Muscle of leg (tissue), 16 donors: Measurements from ENCODE around the gene LKAAEAR1. TPM values are rescaled to one million over a fixed set of nuclear protein-coding genes. Genes with fewer than 3 reads are reported as not detected.
A peak's percentile ranks its signal among the peaks of the same experiment; 100 is the strongest.
"Not testable (repeated sequence)": the region's sequence is repeated elsewhere in the genome, so short reads cannot be mapped to it uniquely, and the experiment has no call there.

ENCODE experiments used
- DNase-seq: peaks from one replicate; pipeline ENCODE4 v3.0.0; 2013
- H3K27ac ChIP-seq: one replicate; pipeline ENCODE4 v1.5.1; 2013; ENCODE audit warnings: mild to moderate bottlenecking, low read length, control low read depth
- H3K27me3 ChIP-seq: one replicate; pipeline ENCODE4 v1.6.1; 2013; ENCODE audit warnings: low read length; ENCODE audit not compliant: control insufficient read depth, insufficient read depth
- H3K36me3 ChIP-seq: one replicate; pipeline ENCODE4 v1.6.1; 2013; ENCODE audit warnings: low read length; ENCODE audit not compliant: control insufficient read depth, insufficient read depth
- H3K4me1 ChIP-seq: one replicate; pipeline ENCODE4 v1.6.1; 2013; ENCODE audit warnings: low read length; ENCODE audit not compliant: control insufficient read depth, insufficient read depth
- H3K4me3 ChIP-seq: one replicate; pipeline ENCODE4 v1.5.1; 2013; ENCODE audit warnings: low read length, control low read depth
- H3K9me3 ChIP-seq: replicated peaks from 2 replicates; pipeline ENCODE4 v1.6.1; 2013; ENCODE audit warnings: low read depth, low read length; ENCODE audit not compliant: control insufficient read depth
- WGBS: methylation state at CpG from one replicate; pipeline ENCODE4 v1.1.5; 2013; ENCODE audit warnings: missing lambda C conversion rate; ENCODE audit not compliant: insufficient coverage; 5-methylcytosine and 5-hydroxymethylcytosine counted together
- long read RNA-seq, 11 donors: transcript quantifications; one replicate each; lab custom pipeline, GENCODE V29; 2026
- polyA plus RNA-seq, 8 donors: library from polyadenylated mRNA; unstranded; fragments of 120-200 nt; gene quantifications; one replicate each; pipeline versions ENCODE4 v1.2.1 to v1.2.3, GENCODE V29; 2013; ENCODE audit warnings: inconsistent platforms in 1 of 8, low replicate concordance in 1 of 8; ENCODE audit not compliant: insufficient read length in 8 of 8, insufficient read depth in 1 of 8
- total RNA-seq: library from RNA; stranded (reverse); fragments of 120-200 nt; gene quantifications from one replicate; pipeline ENCODE4 v1.2.4, GENCODE V29; 2013

LKAAEAR1 gene
- 0.27 TPM for total RNA-seq
- polyA plus RNA-seq = under 1 TPM in 3 of 8 donors, not detected in 5; 0.27 to 0.28 (median 0.27) TPM
- long read RNA-seq, donor 1 = 0 reads
- long read RNA-seq, donor 2 = 0 reads
- long read RNA-seq, donor 3 = 0 reads
- long read RNA-seq, donor 4 = 0 reads
- long read RNA-seq, donor 5 = 0 reads
- long read RNA-seq, donor 6 = 0 reads
- long read RNA-seq, donor 7 = 0 reads
- long read RNA-seq, donor 8 = 0 reads
- long read RNA-seq, donor 9 = 0 reads
- long read RNA-seq, donor 10 = 0 reads
- long read RNA-seq, donor 11, partial matches to known transcripts = 0 of 1 reads
- long read RNA-seq, donor 11, other reads (novel, unspliced or antisense) = 0 of 1 reads

DNA sequence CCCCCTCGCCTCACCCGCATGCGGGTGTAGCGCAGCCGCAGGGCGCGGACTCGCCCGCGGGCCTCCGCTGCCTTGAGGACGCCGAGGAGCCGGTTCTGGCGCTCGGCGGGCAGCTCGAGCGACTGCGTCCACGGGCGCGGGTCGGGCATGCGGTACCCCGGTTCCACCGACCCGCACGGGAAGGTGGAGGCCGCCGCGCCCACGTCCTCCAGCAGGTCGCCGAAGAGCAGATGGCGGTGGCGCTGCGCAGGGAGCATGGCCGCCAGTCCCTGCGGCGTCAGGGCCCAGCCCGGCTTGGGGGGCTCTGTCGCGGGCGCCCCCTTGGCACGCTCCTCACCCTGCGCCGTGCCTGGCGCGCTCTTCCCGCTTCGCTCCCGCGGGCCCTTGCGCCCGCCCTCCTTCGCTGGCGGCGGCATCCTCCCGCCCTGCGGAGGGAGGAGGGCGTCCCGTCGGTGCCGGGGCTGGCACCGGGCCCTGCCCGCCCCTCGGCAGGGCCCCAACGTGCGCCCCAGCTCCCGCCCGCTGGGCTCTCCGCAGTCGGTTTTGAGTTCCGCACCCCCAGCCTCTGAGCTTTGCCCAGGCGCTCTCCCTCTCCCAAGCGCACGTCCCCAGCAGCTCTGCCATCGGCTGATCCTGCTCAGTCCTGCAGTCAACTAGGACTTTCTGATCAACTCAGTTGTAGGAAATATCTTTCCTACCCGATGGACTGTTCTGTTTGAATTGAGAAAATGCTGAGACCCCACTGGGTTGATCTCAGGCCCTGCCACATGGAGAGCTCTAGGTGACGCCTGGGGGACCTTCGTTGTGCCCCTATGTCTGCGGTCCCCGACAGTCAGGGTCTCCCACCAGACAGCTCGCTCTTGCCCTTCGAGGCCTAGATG lies at the start of gene LKAAEAR1:
LKAAEAR1 (minus strand) TSS at position 595 of the 881 bp plus-strand sequence; CDS start at position 416, 179 bp downstream.
- under 1% methylated on average over 82 of the region's 86 CpGs for WGBS
- Histone ChIP-seq H3K36me3 (no peaks in the 10 kb centered on the region), H3K4me1 (peaks cover 30% of the 10 kb centered on the region), H3K4me3 (peak within 1 kb of the TSS; percentile 26), H3K9me3 (peaks cover 8% of the 10 kb centered on the region), H3K27ac (no peak within 1 kb of the TSS), H3K27me3 (peaks cover 57% of the 10 kb centered on the region)
- DNase-seq = no peak

GRCh38 chr20:64131406-64131805 lies 47.2 kb upstream of the LKAAEAR1 start:
- no peak for DNase-seq
- Histone ChIP-seq H3K27ac (no peak overlapping the region), H3K27me3 (peaks cover 9% of the 10 kb centered on the region), H3K4me1 (no peaks in the 10 kb centered on the region), H3K9me3 (no peaks in the 10 kb centered on the region), H3K4me3 (no peak overlapping the region), H3K36me3 (no peaks in the 10 kb centered on the region)
- 97% methylated on average over 4 of the region's 4 CpGs for WGBS

DNA sequence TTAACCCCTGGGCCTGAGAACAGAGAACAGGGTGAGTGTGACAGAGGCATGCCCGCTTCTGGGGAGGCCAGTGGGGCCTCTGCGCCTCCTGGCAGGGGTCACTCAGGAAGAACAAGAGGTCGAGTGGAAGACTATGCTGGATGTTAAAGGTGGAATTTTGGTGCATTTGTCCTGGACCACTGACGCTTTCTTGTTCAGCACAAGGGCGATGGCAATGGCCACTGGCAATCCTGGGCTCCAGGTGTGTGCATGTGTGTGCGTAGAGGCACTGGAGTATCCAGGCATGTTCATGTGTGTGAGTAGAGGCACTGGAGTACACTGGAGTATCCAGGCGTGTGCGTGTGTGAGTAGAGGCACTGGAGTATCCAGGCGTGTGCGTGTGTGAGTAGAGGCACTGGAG lies 46.7 kb upstream of the LKAAEAR1 start:
- Histone ChIP-seq H3K4me3 (no peak overlapping the region), H3K36me3 (no peaks in the 10 kb centered on the region), H3K9me3 (no peaks in the 10 kb centered on the region), H3K27ac (no peak overlapping the region), H3K27me3 (peaks cover 9% of the 10 kb centered on the region), H3K4me1 (no peaks in the 10 kb centered on the region)
- 88% methylated on average over 8 of the region's 10 CpGs for WGBS
- DNase-seq = no peak

GRCh38 chr20:64130271-64130670 lies 46.1 kb upstream of the LKAAEAR1 start:
- Histone ChIP-seq H3K9me3 (no peaks in the 10 kb centered on the region), H3K27ac (no peak overlapping the region), H3K36me3 (no peaks in the 10 kb centered on the region), H3K4me3 (no peak overlapping the region), H3K4me1 (no peaks in the 10 kb centered on the region), H3K27me3 (peaks cover 7% of the 10 kb centered on the region)
- WGBS = 54% methylated on average over 2 of the region's 5 CpGs
- DNase-seq = no peak

GRCh38 chr20:64129146-64129782 lies 45.1 kb upstream of the LKAAEAR1 start:
- H3K27me3 ChIP-seq = peaks cover 6% of the 10 kb centered on the region
- no peak overlapping the region for H3K4me3 ChIP-seq

DNA sequence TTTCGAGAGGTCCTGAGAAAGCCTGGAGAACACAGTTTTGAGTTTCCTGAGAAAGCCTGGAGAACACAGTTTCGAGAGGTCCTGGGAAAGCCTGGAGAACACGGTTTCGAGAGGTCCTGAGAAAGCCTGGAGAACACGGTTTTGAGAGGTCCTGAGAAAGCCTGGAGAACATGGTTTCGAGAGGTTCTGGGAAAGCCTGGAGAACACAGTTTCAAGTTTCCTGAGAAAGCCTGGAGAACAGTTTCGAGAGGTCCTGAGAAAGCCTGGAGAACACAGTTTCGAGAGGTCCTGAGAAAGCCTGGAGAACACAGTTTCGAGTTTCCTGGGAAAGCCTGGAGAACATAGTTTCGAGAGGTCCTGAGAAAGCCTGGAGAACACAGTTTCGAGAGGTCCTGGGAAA lies 39.3 kb upstream of the LKAAEAR1 start:
- H3K27me3 ChIP-seq = peaks cover 11% of the 10 kb centered on the region
- 87% methylated on average over 11 of the region's 11 CpGs for WGBS

More at GRCh38 chr20:64129146-64129782, 45.1 kb upstream of the LKAAEAR1 start:
- H3K36me3 ChIP-seq = no peaks in the 10 kb centered on the region
- no peak for DNase-seq
- WGBS = 90% methylated on average over 10 of the region's 11 CpGs
- H3K9me3 ChIP-seq = no peaks in the 10 kb centered on the region
- H3K27ac ChIP-seq = no peak overlapping the region
- H3K4me1 ChIP-seq = no peaks in the 10 kb centered on the region

GRCh38 chr20:64122927-64123326 lies 38.7 kb upstream of the LKAAEAR1 start:
- not testable (repeated sequence) for H3K4me3 ChIP-seq, DNase-seq, H3K27ac ChIP-seq, H3K9me3 ChIP-seq, H3K4me1 ChIP-seq, H3K36me3 ChIP-seq
- peaks cover 11% of the 10 kb centered on the region for H3K27me3 ChIP-seq
- 90% methylated on average over 10 of the region's 11 CpGs for WGBS

More for the DNA sequence above, 39.3 kb upstream of the LKAAEAR1 start:
- not testable (repeated sequence) for H3K4me1 ChIP-seq, H3K9me3 ChIP-seq, H3K27ac ChIP-seq, H3K36me3 ChIP-seq, H3K4me3 ChIP-seq, DNase-seq

DNA sequence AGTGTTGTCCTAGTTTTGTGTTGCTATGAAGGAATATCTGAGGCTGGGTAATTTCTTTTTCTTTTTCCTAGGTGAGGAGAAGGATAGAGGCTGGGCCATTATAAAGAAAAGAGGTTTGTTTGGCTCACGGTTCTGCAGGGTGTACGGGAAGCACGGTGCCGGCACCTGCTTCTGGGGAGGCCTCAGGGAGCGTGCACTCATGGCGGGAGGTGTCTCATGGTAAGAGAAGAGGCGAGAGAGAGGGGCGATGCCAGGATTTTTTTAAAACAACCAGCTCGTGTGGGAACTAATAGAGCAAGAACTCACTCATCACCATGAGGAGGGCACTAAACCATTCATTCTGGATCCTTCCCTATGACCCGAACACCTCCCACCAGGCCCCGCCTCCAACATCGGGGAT lies 37.4 kb upstream of the LKAAEAR1 start:
- DNase-seq = no peak
- Histone ChIP-seq H3K27ac (no peak overlapping the region), H3K27me3 (peaks cover 11% of the 10 kb centered on the region), H3K36me3 (no peaks in the 10 kb centered on the region), H3K4me3 (no peak overlapping the region), H3K9me3 (no peaks in the 10 kb centered on the region), H3K4me1 (peaks cover 5% of the 10 kb centered on the region)
- WGBS = 79% methylated on average over 8 of the region's 12 CpGs

- H3K27ac ChIP-seq = no peak overlapping the region
- H3K4me3 ChIP-seq = no peak overlapping the region
- no peak for DNase-seq
- peaks cover 13% of the 10 kb centered on the region for H3K27me3 ChIP-seq
- WGBS = 61% methylated on average over 12 of the region's 14 CpGs
- H3K36me3 ChIP-seq = no peaks in the 10 kb centered on the region
- no peaks in the 10 kb centered on the region for H3K9me3 ChIP-seq
- H3K4me1 ChIP-seq = peaks cover 5% of the 10 kb centered on the region
These were observed 35.6 kb upstream of the LKAAEAR1 start for GRCh38 chr20:64119681-64120341.
